HuH-7 (cell line): ENCODE results near the gene SLC6A19.
"Not testable (repeated sequence)": the region's sequence is repeated elsewhere in the genome, so short reads cannot be mapped to it uniquely, and the experiment has no call there.

ENCODE experiments used
- DNase-seq: peaks from one replicate; pipeline ENCODE4 v3.0.0; 2011; ENCODE audit warnings: low spot score

SLC6A19 gene

DNA sequence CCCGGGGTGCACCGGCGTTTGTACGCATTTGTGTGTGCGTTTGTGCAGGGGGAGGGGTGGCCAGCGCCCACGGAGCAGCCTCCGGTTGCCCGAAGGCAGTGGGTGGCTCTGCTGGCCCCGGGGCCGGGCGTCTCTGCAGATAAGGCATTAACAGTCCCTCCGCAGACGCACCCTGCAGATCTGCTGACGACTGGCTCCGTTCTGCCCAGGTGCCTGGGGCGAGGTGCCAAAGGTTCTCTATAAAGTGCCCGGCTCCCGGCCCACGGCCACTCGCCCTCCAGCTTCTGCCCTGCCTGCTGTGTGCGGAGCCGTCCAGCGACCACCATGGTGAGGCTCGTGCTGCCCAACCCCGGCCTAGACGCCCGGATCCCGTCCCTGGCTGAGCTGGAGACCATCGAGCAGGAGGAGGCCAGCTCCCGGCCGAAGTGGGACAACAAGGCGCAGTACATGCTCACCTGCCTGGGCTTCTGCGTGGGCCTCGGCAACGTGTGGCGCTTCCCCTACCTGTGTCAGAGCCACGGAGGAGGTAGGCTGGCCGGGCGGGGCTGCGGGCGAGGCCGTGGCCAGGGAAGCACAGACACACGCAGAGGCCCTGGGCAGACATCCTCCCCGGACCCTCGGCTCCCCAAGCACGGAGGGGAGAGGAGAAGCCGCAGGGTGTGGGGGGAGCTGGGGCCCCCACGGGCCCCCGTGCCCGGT is at the start of gene SLC6A19:
Gene SLC6A19 (plus strand): TSS at position 269 of the 699 bp plus-strand sequence. CDS start 56 bp downstream, at position 325.
- no peak for DNase-seq

DNA sequence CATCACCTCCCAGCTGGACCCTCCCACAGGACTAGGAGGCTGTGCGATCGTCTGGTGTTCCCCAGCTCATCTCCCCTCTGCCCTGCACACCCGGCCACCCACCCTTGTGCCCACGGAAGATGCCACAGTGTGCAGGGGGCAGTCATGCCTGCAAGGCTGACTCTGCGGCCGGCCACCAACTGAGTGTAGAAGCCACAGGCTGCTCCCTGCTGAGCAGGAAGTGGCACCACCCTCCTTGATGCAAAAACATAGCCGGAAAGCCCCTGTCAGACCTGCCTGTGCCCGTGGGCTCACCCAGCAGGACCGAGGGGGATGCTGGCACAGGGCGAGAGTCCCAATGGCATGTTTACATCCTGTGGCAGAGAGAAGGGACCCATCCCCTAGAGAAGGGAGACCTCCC is 49.2 kb upstream of the SLC6A19 start:
- no peak for DNase-seq

DNA sequence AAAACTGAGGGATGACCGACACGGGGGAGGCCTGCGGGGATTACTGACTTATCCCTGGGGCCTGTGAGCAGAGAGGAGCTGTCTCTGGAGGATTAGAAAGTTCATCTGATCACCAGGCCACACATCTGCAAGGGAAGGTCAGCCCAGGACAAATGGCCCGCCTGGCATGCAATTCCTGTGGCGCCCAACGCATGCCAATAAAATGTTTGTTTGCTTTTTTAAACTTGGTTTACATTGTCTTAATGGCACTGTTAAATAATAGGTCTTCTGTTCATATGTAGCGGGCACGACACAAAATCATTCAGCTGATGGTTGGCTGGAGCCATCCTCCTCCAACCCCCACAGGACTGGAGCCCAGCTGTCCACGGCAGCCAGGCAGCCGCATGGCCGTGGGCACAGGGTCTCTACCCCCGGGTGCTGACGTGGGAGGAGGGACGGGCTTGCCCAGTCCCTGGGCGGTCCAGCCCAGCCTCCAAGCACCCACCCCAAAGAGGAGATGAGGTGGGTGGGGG is 48.6 kb upstream of the SLC6A19 start:
- DNase-seq: no peak

DNA sequence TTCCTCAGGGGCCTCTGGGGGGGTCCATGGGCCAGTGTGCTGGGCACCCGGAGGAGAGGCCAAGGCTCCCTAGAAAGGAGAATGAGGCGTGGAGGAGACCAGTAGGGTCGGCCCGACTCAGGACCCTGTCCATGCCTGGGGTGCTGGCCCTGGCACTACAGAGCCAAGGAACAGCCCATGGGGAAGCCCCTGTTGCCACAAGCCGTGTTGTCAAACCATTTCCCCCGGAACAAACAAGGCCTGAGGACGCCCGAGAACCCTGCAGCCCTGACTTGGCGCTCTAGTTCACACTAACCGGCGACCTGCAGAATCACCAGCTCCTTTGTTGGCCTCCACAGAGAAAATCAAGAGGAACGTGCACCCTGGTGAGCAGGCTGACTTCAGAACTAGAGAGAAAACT is 48.0 kb upstream of the SLC6A19 start:
- DNase-seq: no peak

DNA sequence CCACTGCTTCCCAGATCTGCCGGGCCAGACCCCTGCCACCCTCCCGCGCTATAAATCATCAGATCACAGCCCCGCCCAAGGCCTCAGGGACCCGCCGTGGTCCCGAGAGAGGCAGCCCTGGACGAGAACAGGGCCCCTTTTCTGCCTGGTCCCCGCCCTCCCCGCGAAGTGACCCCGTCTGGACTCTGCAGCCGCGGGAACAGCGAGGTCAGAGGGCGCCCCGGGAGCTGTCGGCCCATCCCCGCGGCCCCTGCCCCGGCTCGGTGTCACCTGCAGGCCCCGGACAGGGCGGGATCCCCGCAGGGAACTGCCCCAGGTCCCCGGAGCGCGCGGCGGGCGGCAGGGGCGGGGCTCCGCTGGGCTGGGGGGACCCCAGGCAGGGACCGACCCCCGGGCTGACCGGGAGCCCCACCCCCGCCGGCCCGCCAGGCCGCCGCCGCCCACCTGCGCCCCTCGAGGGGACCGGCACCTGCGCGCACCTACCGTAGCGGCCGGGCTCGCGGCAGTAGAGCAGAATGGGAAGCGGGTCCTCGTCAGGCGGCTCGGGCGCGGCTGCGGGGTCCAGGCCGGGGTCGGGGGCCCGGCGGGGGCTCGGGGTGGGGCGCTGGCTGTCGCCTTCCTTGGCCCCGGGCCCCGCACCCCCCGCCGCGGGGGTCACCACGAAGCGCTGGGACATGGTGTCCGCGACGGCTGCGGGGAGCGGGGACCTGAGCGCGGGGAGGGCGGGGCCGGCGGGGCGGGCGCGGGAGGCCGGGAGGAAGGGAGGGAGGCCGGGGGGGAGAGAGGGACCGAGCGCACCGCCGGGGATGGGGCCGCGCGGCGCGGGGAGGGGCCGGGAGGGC is 46.0 kb upstream of the SLC6A19 start:
- no peak for DNase-seq

DNA sequence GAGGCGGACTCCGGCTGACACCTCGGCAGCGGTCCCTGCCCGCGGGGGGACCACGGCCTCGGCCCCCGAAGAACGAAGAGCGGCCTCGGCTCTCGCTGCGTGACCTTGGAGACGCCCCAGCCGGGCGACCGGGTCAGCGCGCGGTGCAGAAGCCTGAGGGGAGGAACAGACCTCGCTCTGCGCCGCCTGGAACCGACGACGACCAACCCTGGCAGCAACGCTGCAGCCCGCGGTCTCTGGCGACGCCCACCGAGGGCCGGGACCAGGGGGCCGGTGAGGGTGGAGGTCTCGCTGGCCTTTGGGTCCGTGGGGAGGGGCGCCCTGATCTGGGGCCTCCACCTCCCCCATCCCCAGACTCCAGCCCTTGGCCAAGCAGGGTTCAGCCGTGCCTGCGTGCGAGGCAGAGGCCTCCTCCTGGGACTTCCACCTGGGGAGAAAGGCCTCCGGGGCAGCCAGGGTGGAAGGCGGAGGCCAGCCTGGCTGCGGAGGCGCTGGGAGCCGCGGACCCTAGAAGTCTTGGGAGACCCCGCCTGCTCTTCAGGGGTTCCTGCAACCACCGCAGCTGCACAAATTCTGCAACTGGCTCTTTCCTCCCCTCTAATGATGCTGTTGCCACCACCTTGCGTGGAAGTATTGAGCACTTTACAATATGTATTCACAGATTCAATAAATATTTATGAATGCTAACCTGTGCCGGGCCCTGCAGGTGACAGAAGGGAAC is 45.2 kb upstream of the SLC6A19 start:
- DNase-seq: no peak

DNA sequence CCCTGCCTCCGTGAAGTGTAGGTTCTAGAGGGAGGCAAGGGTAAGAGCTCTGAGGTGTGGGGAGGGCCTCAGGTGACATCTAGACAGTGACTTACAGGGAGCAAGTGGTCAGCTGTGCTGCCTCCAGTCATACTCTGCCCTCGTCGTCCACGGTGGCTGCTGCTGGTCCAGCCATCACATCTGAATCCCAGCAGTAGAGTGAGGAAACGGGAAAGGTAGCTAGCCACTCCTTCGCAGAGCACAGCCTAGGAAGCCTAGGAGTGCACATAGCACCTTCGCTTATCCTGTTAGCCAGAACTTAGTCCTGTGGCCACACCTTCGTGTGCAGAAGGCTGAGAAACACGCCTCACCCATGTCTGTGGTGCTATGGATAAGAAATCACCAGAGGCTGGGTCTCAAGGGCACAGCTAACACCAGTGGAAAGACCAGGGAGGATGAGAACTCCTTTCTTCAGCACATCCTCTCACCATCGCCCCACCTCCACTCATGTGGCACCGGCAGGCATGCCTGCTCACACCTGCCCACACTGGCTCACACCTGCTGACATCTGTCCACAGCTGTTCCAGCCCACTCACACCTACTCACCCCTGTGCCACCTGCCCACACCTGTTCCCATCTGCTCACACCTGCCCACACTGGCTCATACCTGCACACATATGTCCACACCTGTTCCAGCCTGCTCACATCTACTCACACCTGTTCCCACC is 44.5 kb upstream of the SLC6A19 start:
- DNase-seq: no peak

DNA sequence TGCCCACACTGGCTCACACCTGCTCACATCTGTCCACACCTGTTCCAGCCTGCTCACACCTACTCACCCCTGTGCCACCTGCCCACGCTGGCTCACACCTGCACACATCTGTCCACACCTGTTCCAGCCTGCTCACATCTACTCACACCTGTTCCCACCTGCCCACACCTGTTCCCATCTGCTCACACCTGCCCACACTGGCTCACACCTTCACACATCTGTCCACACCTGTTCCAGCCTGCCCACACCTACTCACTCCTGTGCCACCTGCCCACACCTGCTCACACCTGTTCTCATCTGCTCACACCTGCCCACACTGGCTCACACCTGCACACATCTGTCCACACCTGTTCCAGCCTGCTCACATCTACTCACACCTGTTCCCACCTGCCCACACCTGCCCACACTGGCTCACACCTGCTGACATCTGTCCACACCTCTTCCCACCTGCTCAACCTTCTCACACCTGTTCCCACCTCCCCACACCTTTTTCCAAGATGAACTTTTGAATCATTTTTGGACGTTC is 43.9 kb upstream of the SLC6A19 start:
- DNase-seq: not testable (repeated sequence)

DNA sequence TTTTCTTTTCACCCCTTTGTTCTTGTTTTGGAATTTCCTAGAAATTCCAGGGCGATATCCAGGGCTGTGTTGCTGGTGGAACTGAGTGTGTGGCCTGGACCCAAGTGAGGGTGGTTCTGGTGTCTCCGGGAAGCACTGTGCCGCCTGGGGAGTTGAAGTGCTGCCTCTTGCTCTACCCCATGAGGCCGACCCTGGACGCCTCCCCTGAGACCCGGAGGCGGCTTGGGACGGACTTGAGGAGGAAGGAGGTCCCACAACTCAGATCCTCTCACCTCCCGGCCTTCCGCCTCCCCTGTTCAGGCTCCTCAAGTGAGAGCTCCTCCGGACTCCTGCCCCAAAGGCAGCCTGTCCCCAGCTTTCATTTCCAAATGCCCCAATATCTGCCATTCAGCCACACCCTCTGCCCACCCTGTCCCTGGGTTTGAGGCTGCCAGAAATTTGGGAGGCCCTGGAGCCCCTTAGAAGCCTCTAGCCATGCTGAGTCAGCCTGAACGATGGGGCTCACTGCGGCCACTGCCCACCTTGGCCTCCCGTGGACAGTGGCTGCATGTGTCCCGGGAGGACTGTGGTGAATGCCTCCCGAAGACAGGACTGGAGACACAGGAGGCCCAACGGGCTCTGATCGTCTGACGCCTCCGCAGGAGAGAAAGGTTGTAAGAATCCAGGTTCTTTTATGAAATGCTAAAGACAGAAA is 42.6 kb upstream of the SLC6A19 start:
- no peak for DNase-seq

DNA sequence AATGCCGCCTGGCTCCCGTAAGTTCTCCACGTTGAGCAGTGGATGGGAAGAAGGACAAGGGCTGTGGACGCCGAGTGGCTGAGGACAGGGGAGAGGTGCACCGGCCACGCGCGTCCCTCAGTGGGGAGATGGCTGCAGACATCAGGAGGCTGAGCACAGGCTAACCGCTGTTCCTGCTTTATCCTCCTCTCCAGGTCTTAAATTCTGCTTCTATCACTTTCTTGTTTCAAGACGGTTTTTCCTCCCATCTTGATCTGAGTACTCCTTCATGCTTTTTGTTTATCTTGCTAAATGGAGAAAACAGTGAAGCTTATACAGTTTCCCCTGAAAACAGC is 42.1 kb upstream of the SLC6A19 start:
- DNase-seq: no peak

DNA sequence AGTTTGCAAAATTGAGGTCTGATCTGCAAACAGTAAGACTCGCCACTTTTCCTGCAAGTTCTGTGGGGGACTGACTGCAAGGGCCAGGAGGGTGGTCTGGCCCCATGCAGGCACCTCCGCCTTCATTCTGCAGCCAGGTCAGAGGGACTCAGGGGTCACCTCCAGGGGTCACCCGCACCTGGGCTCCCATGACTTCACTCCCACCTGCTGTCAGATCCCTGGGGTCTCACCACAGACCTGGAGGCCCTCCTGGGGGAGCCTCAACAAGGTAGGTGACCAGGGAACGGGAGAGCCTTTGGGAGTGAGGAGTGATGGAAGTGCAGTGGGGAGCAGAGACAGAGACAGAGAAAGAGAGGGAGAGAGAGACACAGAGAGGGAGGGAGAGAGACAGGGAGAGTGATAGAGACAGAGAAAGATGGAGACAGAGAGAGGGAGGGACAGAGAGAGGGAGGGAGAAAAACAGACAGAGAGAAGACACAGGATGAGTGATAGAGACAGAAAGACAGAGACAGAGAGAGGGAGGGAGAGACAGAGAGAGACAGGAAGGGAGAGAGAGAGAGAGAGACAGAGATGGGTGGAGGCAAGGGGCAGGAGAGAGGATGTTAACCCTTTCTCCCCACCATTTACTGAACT is 41.5 kb upstream of the SLC6A19 start:
- DNase-seq: no peak

DNA sequence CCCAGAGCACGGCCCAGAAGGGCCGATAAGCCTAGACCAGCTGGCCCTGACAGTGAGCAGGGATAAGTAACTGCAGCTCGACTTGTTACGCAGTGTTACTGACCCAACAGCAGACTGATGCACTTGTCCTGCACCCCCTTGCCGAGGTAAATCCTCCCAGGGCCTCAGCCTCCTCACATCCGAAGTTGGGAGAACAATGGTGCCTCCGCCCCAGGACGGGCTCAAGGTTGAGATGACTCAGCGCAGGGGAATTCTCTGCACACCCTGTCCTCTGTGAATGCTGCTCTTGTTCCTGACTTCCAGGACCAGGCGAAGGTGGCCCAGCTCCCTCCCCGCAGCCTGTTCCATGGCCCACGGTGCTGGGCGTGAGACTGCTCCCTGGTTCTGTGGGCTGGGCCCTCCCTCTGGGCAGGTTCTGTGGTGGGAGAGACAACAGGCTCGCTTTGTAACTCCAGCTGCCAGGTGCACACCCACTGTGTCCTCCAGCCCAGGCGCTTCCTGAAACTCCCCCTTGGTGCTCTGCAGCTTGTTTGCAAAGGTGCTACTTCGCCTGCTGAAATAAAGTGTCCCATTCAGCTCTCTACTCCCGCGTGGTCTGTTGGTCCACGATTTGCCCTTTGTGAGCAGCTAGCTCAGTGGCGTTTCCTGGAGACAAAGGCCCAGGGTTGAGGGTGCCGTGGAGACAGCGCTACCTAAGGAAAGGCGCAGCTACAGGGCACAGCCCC is 40.1 kb upstream of the SLC6A19 start:
- no peak for DNase-seq

DNA sequence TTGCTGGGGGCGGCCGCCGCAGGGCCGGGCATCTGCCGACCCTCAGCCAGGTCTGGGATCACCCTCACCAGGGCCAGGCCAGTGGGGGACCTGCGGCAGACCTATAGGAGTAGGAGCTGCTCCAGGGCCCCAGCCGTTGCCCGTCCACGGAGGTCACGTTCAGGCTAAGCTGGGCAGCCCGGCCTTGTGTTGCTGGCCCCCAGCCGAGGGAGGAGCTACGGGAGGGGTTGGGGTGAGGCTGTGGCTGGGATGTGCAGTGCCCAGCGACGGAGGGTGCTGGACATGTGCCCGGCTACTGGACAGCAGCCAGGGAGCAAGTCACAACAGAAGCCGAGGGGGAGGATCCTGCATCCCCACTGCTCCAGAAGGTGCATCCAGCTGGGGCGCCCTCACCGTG is 39.6 kb upstream of the SLC6A19 start:
- DNase-seq: no peak

DNA sequence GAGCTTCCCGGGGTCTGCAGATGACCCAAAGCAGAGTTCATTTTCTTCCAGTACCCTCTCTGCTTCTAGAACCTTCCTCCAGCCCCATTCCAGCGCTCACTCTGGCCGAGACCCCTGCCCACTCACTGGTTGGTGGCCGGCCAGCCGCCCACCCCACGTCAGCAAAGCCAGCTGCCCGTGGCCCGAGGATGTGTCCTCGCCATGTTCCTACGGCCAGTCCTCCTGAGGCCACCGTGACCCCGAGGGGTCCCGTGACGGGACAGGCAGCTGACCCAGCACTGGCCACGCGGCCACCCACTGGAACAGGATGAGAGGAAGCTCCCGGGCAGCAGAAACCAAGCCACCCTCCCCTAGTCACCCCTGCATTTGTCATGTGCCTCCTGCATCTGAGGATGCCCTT is 39.1 kb upstream of the SLC6A19 start:
- DNase-seq: no peak

DNA sequence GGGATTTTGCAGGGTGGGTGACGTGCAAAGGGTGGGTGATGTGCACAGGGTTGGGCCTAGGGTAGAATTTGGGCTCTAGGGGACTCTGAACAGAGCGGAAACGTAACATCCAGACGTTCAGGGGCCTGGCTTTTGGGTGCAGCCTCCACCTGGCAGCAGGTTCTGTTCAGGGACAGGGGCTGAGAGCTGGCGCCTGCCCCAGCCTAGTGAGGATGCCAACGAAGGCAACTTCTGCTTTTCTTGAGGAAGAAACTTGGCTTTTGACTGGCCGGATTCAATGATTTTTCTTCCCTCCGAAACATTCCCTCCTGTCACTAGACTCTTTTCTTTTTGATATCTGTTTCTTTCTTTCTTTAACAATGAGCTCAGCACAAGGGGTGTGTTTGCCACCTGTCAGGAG is 38.6 kb upstream of the SLC6A19 start:
- no peak for DNase-seq

DNA sequence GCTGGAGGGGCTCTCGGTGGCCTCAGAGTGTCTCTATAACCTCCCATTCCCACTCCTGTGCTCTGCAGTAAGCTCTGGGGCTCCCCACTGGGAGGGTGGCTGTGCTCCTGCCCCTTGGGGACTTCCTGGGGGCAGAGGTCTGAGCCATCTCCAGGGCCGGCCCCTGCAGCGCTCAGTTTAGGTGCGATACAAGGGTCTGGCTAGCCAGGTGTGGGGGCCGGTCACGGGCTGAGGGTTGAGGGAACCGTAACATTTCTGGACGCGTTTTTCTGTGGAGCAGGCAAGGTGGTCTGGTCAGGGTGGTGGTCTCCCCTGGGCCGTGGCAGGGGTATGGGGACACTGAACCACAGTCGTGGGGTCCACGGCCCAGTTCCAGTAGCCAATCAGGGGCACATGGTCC is 38.0 kb upstream of the SLC6A19 start:
- DNase-seq: no peak

DNA sequence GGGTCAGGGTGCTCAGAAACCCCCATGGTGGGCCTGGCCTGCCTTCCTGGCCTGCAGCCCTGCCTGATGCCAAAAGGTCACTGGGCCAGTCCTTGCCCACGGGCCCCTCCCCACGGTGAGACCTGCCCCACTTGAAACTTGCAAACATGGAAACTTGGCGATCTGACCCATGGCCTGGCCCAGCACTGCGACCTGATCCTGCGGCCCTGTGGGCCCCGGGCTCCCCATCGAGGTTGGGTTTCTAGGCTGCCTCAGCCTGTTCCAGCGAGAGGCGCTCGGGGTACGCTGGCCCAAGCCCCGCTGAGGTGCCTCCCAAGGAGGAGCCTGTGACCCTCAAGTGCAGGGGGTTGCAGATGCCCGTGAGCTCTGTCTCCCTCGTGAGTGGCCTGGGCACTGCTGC is 37.5 kb upstream of the SLC6A19 start:
- no peak for DNase-seq

DNA sequence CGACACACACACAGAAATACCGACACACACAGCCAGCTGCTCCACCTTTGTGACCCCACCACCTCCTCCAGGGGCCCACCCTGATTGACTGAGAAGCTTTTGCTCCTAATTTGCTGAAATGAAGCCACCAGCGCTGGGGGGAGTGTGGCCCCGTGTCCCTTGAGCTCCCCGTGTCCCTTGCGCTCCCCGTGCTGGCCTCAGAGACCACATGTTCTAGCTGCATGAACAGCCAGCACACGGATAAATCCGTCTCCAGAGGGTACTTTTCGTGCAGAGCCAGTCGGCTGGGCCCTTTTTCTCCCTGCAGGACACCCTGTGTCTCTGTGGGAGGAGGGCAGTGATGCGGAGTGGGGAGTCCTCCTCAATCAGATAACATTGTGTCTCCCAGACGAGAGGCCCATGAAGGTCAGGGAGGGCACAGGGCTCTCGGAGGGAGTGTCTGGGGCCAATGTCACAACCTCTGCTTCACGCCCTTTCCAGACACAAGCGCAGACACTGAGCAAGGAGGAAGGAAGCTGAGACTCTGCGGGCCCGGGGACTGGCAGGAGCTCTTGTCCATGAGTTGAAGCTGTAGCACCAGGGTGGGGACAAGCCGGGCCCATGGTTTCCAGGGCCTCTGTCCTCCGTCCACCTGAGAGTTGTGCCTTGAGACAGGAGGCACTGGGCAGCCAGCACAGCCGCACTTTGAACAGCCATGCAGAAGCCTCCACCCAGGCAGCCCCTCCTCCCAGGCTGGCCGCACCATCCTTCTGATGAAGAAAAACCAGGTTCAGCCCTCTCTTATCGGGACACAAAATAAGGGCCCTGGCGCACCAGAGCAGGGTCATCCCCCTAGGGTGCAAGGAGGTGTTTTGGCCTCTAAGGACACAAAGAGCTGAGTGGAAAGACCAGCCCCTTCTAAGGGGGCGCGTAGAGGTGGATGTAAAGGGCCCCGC is 36.4 kb upstream of the SLC6A19 start:
- no peak for DNase-seq

DNA sequence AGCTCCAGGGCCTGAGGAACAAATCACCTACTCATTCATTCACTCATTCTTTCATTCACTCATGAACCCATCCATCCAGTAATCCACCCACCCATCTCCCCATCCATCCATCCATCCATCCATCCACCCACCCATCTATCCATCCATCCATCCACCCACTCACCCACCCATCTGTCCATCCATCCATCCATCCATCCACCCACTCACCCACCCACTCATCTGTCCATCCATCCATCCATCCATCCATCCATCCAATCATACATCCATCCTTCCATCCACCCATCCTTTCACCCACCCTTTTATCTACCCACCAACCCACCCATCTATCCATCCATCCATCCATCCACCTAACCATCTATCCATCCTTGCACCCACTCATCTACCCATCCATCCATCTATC is 35.5 kb upstream of the SLC6A19 start:
- no peak for DNase-seq
